GM18526 (cell line): ENCODE measurements around the gene SNTG2.

Experiments used
- POLR2A ChIP-seq: IDR thresholded peaks from 3 replicates; pipeline ENCODE4 v1.6.1; 2011; ENCODE audit not compliant: insufficient read length; ENCODE audit errors: extremely low read depth

Gene SNTG2

DNA sequence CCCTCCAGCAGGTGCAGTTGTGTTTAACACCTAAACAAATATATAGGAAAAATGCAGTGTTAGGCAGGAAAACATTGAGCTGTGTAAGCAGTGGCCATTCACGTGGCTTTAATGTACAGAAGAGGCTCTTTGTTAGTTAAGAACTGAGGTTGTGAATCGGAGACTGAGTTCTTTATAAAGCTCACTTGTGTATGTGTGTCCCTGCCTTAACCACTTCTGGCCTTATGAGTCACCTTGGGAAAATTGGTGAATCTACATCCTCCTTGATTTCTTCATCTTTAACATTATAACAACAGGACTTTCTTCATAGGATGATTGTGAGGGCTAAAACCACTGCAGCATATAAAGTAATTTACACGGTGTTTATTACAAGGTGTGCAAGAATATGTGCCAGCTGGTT, 274.3 kb downstream of the SNTG2 start:
- no peak for TF ChIP-seq POLR2A

DNA sequence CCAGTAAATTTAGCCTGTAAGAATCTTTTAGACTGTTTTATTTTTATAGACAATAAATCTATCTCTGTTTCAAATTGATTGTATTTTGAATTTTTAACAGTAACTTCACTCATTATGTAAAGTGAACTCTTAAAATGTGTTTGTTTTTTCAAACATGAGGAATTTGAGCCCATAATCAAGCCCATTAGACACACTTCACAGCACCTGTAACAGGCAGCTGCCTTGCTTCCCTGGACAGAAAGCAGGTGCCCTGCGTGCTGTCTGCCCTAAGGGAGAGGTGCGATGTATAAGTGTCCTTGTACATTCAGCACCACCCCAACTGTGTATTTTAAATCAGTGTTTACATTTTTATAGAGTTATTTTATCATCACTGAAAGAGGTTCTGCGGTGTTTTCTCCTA, 276.1 kb downstream of the SNTG2 start:
- TF ChIP-seq POLR2A, result no peak

DNA sequence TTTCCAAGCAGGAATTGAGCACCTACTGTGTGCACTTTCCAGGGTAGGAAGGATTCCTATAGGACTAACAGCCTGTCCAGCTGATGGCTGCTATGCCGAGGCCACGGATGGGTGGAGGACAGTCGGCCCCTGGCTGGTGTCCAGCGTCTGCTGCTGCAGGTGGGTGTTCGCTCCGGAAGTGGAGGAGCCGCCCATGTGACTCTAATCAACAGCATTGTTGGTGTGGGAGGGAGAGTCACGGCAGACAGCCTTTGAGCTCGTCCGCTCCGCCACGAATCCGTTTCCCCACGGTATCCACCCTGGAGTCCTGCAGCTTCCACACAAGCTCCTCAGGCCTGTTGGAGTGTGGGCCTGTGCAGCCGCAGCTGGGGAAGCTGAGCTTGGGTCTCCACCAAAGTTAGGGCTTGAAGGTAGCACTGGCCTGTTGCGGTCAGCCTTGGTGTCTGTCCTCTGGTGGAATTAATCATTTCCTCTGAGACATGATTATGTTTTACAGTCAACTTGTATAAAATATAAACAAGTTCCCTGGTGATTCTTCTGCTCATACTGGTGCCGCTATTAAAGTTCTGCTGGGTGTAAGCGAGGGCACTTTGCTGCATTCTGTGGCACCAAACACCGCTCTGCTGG, 276.7 kb downstream of the SNTG2 start:
- no peak for TF ChIP-seq POLR2A

DNA sequence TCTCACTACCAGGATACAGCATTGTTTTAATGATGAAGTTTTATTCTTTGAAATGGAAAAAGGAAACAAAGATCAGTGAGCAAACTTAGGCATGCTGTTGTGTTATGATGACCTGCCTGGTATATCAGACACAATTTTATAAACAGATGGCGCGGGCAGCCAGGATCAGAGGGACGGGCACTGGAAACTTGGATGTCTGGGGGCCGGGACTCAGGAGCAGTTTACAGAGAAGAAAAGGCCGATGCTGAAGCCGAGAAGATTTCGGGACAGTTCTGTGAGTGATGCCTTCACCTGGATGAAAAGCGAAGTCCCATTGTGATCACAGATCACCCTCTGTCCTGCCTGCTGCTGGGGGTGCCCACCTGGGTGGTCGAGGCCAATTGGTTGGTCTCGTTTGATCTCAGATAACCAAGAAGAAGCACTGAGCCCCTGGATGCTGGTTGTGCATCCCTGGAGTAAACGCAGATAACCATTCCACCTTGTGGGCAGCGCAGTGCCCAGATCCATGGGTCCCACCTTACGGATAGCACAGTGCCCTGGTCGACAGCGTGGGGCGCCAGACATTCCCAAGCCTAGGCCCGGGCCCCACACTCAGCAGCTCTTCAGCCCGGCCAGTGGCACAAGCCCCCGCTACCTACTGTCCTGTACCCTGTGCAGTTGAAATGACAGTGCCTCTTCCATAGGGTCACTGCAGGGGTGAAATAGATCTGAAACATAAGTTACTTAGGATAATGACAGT, 279.7 kb downstream of the SNTG2 start:
- TF ChIP-seq POLR2A, result no peak

DNA sequence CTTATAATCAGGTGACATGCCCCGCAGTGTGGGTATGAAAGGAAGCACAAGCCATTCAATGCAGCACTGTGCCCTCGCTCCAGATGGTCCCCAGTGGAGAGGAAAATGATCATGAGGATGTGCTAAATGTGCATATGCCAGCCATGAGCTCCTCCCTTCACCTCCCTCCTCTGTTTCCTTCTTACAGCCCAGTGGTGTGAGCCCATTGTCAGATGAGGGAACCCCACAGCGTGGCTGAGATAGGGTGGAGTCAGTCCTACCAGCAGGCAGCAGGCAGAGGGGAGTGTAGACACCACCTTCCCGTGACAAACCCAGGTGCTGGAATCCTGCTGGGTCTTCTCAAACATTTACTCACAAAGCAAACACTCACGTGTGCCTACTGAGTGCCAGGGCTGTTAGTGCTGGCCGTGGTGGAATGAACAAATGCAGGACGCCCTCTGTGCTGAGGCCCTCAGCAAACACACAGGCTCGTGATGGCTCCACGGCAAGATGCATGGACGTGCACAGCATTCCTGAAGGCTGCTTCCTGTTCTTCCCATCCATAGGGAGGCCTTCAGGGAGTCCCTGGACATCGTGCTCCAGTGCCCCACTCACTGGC, 280.9 kb downstream of the SNTG2 start:
- no peak for TF ChIP-seq POLR2A

DNA sequence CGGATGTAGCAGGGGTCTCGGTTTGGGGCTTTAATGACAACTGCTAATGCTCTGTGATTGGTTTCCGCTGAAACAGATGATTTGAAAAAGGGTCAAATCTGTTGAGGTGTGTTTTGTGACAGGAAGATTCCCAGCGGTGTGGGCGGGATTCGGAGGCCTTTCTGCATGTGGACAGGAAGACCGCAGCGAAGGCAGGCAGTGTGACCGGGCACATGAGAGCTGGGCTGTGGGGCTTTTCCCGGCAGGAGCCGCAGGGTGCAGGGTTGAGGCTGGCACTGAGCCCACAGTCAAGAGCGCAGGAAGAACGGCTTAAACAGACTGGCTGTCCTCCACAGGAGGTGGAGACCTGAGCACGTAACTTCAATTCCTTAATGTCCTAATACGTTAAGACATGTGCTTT, 282.6 kb downstream of the SNTG2 start:
- no peak for TF ChIP-seq POLR2A

DNA sequence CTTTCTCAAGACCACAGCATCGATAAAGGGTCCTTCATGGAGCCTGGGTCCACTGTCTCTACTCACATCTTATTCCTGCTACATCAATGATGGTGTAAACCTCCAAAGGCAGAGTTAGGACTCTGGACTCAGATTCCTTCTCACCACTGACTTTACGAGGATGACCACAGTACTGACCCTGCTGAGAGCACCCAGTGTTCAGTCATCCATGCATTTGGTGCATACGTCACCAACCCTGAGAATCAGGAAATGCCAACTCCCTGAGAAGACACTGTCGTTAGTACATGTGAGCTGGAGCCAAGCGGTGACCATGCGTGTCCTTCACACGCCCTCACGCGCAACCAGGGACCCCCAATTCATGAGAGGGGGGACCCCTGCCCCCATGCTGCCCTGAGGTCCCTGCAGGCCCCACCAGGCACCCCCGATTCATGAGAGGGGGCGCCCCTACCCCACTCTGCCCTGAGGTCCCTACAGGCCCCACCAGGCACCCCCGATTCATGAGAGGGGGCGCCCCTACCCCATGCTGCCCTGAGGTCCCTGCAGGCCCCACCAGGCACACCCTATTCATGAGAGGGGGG, 284.2 kb downstream of the SNTG2 start:
- no peak for TF ChIP-seq POLR2A

DNA sequence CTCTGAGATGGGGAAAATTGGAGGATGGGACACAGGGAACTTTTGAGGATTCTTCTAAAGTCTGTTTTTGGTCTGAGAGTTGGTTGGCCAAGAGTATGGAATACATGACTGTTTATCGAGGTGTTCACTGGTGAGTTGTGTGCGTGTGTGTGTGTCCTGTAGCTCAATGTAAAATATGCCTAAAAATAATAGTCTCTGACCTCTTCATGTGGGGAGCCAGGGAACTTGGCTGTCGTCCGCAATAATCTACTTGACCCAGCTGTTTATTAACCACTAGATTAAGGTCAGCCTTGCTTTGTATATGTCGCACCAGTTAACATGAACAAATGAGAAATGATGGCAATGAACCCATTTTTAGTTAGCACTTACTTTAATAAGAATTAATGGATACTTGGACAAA, 285.2 kb downstream of the SNTG2 start:
- TF ChIP-seq POLR2A, result no peak

DNA sequence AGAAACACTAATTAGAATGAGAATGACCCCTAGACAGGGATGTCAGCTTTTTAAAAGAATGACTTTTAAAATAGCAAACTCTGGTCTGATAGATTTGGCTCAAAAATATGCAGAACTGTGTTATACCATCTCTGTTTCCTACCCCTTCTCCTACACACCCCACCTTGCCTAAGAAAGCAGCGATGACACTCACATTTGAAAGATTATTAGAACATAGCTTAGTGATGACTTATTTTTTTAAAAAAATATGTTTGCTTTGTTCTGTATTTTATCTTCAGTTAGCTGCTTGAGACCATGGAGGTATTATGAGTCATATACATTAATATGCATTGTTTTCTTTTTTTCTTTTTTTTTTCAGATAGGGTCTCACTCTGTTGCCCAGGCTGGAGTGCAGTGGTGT, 286.0 kb downstream of the SNTG2 start:
- TF ChIP-seq POLR2A, result no peak

DNA sequence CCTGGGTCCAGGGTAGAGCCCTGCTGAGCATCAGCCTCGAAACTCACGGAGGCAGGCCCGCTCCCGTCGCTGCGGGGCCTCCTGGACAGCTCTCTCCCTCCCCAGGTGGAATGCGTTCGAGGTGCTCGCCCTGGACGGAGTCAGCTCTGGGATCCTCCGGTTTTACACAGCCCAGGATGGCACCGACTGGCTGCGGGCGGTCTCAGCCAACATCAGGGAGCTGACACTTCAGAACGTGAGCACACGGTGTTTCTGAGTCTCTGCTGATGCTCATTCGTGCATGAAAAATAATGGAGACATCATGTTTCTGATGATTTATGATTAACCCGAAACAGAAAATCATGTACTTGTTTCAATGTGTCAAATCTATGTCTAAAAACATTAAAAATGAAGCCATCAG, 287.1 kb downstream of the SNTG2 start:
- TF ChIP-seq POLR2A, result no peak

DNA sequence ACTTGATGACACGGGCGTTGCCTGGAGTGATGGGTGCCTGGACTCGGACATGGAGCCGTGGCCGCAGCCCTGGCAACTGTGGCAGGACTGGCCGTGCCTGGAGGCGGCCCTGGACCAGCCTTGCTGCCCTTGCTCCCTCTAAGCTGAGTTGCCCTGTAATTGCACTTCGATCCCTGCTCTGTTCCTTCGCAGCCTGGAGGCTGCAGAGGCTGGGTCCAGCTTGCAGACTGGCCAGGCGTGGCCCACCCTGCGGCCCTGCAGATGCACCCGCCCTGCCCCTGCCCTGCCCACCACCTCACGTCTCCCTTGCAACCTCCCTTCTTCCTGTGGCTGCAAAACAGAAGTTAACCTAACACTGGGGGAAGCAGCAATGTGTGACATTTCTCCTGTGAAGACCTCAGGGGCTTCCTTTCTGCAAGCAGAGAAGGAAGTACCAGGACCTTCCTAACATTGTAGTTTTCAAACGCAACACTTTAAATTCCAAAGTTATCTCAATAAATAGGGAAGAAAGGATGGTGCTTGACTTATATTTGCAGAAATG, 288.0 kb downstream of the SNTG2 start:
- TF ChIP-seq POLR2A, result no peak

DNA sequence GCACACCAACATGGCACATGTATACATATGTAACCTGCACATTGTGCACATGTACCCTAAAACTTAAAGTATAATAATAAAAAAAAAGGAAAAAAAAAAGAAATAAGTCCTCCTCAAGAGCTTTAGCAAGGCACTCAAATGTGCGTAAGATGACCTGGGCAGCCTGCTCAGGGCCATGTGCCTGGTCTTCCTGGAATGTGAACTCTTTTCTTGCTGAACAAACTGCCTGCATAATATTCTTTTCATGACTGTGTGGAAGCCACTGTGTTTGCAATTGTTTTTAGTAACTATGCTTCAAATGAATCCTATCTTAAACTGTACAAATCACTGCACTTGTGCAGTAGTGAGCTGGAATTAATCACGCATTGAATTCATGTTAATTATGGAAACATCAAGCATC, 294.5 kb downstream of the SNTG2 start:
- TF ChIP-seq POLR2A, result no peak

DNA sequence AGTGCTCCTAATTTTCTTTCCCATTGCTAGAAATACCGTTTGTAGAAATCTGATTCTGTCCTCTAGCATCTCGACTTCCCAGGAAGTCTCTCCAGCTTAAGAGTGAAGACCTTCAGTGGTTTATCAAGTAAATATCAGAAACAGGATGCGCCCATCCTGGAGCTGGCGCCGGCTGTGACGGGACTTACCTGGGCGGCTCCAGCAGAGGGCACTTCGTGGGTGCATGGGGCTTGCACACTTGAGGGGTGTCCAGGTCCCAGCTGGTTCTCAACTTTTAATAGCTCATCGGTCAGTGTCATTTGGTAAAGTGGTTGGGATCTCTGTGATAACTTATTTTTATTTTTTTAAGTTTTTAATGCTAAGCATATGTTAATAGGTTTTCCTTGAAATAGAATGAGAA, 295.6 kb downstream of the SNTG2 start:
- TF ChIP-seq POLR2A, result no peak

DNA sequence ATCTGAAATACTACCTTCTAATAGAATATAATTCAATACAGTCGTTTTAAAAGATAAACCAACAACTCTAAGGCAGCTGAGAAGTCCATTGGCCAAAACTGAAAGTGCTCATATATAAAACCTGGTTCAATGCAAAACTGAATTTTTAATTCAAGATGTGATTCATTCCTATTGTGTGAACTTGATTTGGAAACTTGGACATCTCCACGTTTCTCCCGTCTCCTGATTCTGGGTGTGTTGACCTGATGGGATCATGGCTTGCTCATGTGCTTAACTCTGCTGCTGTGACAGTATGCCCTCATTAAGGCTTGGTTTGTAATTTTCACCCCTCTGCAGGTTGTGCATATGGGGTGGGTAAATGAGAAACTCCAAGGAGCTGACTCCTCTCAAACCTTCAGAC, 296.3 kb downstream of the SNTG2 start:
- no peak for TF ChIP-seq POLR2A

DNA sequence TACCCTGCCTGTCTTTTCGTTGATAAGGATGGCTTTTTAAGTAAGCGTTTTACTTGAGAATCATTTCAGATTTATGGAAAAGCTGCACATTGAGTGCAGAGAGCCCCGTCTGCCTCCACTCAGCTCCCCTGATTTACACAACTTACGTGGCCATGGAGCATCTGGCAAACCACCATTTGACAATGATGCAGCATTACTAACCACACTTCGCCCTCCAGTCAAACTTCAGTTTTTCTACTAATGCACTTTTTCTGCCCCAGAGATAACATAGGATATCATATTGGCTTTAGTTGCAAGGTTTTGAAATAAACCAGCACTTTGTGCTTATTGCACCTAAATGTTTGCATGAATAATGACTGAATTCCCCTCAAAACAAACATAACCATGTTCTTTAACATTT, 297.5 kb downstream of the SNTG2 start:
- no peak for TF ChIP-seq POLR2A
